ENCODE results near the gene SCN3A. TPM values are rescaled to one million over a fixed set of nuclear protein-coding genes. Genes with fewer than 3 reads are reported as not detected.

The SCN3A gene
- total and polyA plus RNA-seq, 4 donors, result 0.06 to 2.3 (median 0.43) TPM

- H3K9ac ChIP-seq (ENCODE audit: insufficient read depth in 1 of 2, low read length in 2 of 2), result no peak overlapping the region
- no peak for TF ChIP-seq CTCF (IDR thresholded peaks at IDR 0.05; ENCODE audit: control extremely low read depth, extremely low read depth)
- no peak overlapping the region for H3K4me3 ChIP-seq
- H3K9me3 ChIP-seq (ENCODE audit: control insufficient read depth in 4 of 4, insufficient read depth in 3 of 4, low read length in 3 of 4), result no peaks in the 10 kb centered on the region
- no peaks in the 10 kb centered on the region for H3K27me3 ChIP-seq (ENCODE audit: control insufficient read depth in 3 of 3, insufficient read depth in 3 of 3, low read length in 2 of 3)
- no peak overlapping the region for H3K27ac ChIP-seq (ENCODE audit: low read depth in 1 of 2, low read length in 1 of 2)
- ATAC-seq (ENCODE audit: insufficient read depth, low FRiP score) (no peak), DNase-seq (no peak)
- H3K36me3 ChIP-seq (ENCODE audit: control insufficient read depth in 4 of 4, insufficient read depth in 4 of 4, low read length in 4 of 4), result no peaks in the 10 kb centered on the region
- 74 to 91% methylated on average over 2 of the region's 2 CpGs for whole genome bisulfite sequencing, 2 donors
- no peaks in the 10 kb centered on the region for H3K4me1 ChIP-seq (ENCODE audit: control insufficient read depth in 5 of 5, insufficient read depth in 5 of 5, low read length in 5 of 5)
These were observed 5.7 kb downstream of the SCN3A start for GRCh38 chr2:165198181-165198580.

GRCh38 chr2:165197346-165197745 is 6.5 kb downstream of the SCN3A start:
- Histone ChIP-seq H3K9ac (ENCODE audit: insufficient read depth in 1 of 2, low read length in 2 of 2) (no peak overlapping the region), H3K27me3 (ENCODE audit: control insufficient read depth in 3 of 3, insufficient read depth in 3 of 3, low read length in 2 of 3) (no peaks in the 10 kb centered on the region), H3K36me3 (ENCODE audit: control insufficient read depth in 4 of 4, insufficient read depth in 4 of 4, low read length in 4 of 4) (no peaks in the 10 kb centered on the region), H3K9me3 (ENCODE audit: control insufficient read depth in 4 of 4, insufficient read depth in 3 of 4, low read length in 3 of 4) (no peaks in the 10 kb centered on the region), H3K27ac (ENCODE audit: low read depth in 1 of 2, low read length in 1 of 2) (no peak overlapping the region), H3K4me3 (no peak overlapping the region), H3K4me1 (ENCODE audit: control insufficient read depth in 5 of 5, insufficient read depth in 5 of 5, low read length in 5 of 5) (no peaks in the 10 kb centered on the region)
- ATAC-seq (ENCODE audit: insufficient read depth, low FRiP score) (no peak), DNase-seq (no peak)
- whole genome bisulfite sequencing, 2 donors, result 82 to 88% methylated on average over 1 of the region's 1 CpG
- no peak for TF ChIP-seq CTCF (IDR thresholded peaks at IDR 0.05; ENCODE audit: control extremely low read depth, extremely low read depth)

GRCh38 chr2:165196411-165196810 is 7.4 kb downstream of the SCN3A start:
- TF ChIP-seq CTCF (IDR thresholded peaks at IDR 0.05; ENCODE audit: control extremely low read depth, extremely low read depth), result no peak
- no peak overlapping the region for H3K27ac ChIP-seq (ENCODE audit: low read depth in 1 of 2, low read length in 1 of 2)
- H3K4me1 ChIP-seq (ENCODE audit: control insufficient read depth in 5 of 5, insufficient read depth in 5 of 5, low read length in 5 of 5), result no peaks in the 10 kb centered on the region
- no peak overlapping the region for H3K9ac ChIP-seq (ENCODE audit: insufficient read depth in 1 of 2, low read length in 2 of 2)
- no peak for DNase-seq
- no peak for ATAC-seq (ENCODE audit: insufficient read depth, low FRiP score)
- no peak overlapping the region for H3K4me3 ChIP-seq
- no peaks in the 10 kb centered on the region for H3K36me3 ChIP-seq (ENCODE audit: control insufficient read depth in 4 of 4, insufficient read depth in 4 of 4, low read length in 4 of 4)
- H3K27me3 ChIP-seq (ENCODE audit: control insufficient read depth in 3 of 3, insufficient read depth in 3 of 3, low read length in 2 of 3), result no peaks in the 10 kb centered on the region
- WGBS, 2 donors, result 82 to 86% methylated on average over 4 of the region's 4 CpGs
- no peaks in the 10 kb centered on the region for H3K9me3 ChIP-seq (ENCODE audit: control insufficient read depth in 4 of 4, insufficient read depth in 3 of 4, low read length in 3 of 4)

GRCh38 chr2:165193178-165193777 is 10.6 kb downstream of the SCN3A start:
- H3K36me3 ChIP-seq (ENCODE audit: control insufficient read depth in 4 of 4, insufficient read depth in 4 of 4, low read length in 4 of 4), result no peaks in the 10 kb centered on the region
- DNase-seq, result no peak
- no peak overlapping the region for H3K4me3 ChIP-seq
- H3K27me3 ChIP-seq (ENCODE audit: control insufficient read depth in 3 of 3, insufficient read depth in 3 of 3, low read length in 2 of 3), result no peaks in the 10 kb centered on the region
- H3K27ac ChIP-seq (ENCODE audit: low read depth in 1 of 2, low read length in 1 of 2), result no peak overlapping the region
- ATAC-seq (ENCODE audit: insufficient read depth, low FRiP score), result no peak
- TF ChIP-seq CTCF (IDR thresholded peaks at IDR 0.05; ENCODE audit: control extremely low read depth, extremely low read depth), result no peak
- no peaks in the 10 kb centered on the region for H3K4me1 ChIP-seq (ENCODE audit: control insufficient read depth in 5 of 5, insufficient read depth in 5 of 5, low read length in 5 of 5)
- WGBS, 2 donors, result 78 to 90% methylated on average over 4 of the region's 4 CpGs
- no peak overlapping the region for H3K9ac ChIP-seq (ENCODE audit: insufficient read depth in 1 of 2, low read length in 2 of 2)
- H3K9me3 ChIP-seq (ENCODE audit: control insufficient read depth in 4 of 4, insufficient read depth in 3 of 4, low read length in 3 of 4), result no peaks in the 10 kb centered on the region

All from lung (tissue), 12 donors.